DND-41 (cell line): ENCODE data around the gene DCUN1D1.

Experiments
- CTCF ChIP-seq: IDR thresholded peaks from 2 replicates; pipeline ENCODE4 v1.5.1; 2012; ENCODE audit warnings: borderline replicate concordance, low read length, moderate library complexity, mild to moderate bottlenecking; ENCODE audit not compliant: poor library complexity, severe bottlenecking; ENCODE audit errors: extremely low read depth
- EZH2 ChIP-seq: IDR thresholded peaks from 3 replicates; pipeline ENCODE4 v1.6.1; 2012; ENCODE audit warnings: borderline replicate concordance, low read depth, mild to moderate bottlenecking, moderate library complexity, low read length, inconsistent platforms; ENCODE audit not compliant: severe bottlenecking

GRCh38 chr3:182989566-182989965 lies 9.2 kb upstream of the DCUN1D1 start:
- no peak for TF ChIP-seq CTCF
- no peak for TF ChIP-seq EZH2
